ENCODE measurements around the gene SLC51B. TPM values are rescaled to one million over a fixed set of nuclear protein-coding genes. Genes with fewer than 3 reads are reported as not detected.

The SLC51B gene
- total and polyA plus RNA-seq, 2 of the 4 experiments (the other 2 are of a cell fraction): not detected

DNA sequence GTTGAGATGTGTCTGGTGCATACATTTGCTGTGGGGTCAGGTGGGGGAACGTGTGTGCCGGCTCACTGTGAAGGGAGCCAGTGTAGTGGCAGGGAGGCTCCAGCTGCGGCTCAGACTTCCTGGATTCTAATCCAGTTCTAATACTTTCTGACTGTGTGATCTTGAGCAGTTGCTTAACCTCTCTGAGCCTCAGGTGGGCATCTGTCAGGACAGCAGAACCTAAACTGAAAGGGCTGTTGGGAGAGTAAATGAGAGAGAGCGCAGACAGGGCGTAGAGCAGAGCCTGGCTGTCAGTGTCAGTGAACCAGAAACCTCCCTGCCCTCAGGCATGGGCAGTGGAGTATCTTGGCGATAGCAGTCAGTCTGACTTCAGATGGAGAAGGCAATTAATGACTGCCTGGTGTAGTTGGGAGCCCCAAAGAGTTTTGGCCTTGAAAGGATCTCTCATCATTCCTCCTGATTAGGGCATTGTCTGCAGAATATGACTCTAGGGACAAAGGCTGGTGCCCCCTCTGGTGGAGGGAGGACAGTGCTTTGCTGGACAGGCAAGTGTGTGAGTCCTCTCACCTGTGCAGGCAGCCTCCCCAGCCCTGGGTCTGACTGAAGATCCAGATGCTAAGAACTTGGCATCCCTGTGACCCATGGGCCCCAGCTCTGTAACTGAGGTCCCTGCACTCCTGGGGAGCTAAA lies 40.9 kb downstream of the SLC51B start:
- no peak overlapping the region for H3K27ac ChIP-seq (ENCODE audit: insufficient read depth, low read length)
- no peaks in the 10 kb centered on the region for H3K79me1 ChIP-seq (ENCODE audit: low read depth in 1 of 2, low read length in 2 of 2)
- H3K9me3 ChIP-seq (ENCODE audit: control insufficient read depth, insufficient read depth, low read length): no peaks in the 10 kb centered on the region
- H2BK15ac ChIP-seq (ENCODE audit: low read depth, low read length): no peak overlapping the region
- H2BK5ac ChIP-seq (ENCODE audit: low read depth, low read length, poor library complexity, severe bottlenecking): no peak overlapping the region
- H2AFZ ChIP-seq (replicated peaks; ENCODE audit: low read length, poor library complexity): no peak overlapping the region
- H3K4me1 ChIP-seq (ENCODE audit: control insufficient read depth, insufficient read depth, low read length): peaks cover 36% of the 10 kb centered on the region
- no peaks in the 10 kb centered on the region; the same call in none of the 2 replicates for H4K20me1 ChIP-seq (ENCODE audit: insufficient read depth, low read length)
- no peak overlapping the region for H3K4me2 ChIP-seq (ENCODE audit: low read depth, low read length)
- BruUV-seq (replicated peaks): no TSS peak
- no peak overlapping the region for H4K5ac ChIP-seq (ENCODE audit: low read depth, low read length)
- no peaks in the 10 kb centered on the region for H3K36me3 ChIP-seq (ENCODE audit: control insufficient read depth, insufficient read depth, low read length)
- no peak overlapping the region for H4K8ac ChIP-seq (ENCODE audit: low read depth in 2 of 2, low read length in 2 of 2)
- H3K18ac ChIP-seq (ENCODE audit: low read depth, low read length): no peak overlapping the region
- no peak overlapping the region for H2BK20ac ChIP-seq (ENCODE audit: low read depth, low read length)
- WGBS, 2 experiments (ENCODE audit: extremely low coverage in 2 of 2, insufficient read length in 1 of 2): 100% methylated on average over 1 of the region's 6 CpGs; no CpG with 5 or more reads in 1 of the 2 experiments
- CTCF ChIA-PET: interaction anchor here (0.8 to 4.4 kb wide), 3 partner anchors 25 to 71 kb away, joined by 3 to 74 read pairs (median 3); no protein-coding TSS in a partner anchor
- H3K56ac ChIP-seq (ENCODE audit: extremely low read depth, insufficient read depth, low read length): no peak overlapping the region
- no peak overlapping the region for H4K91ac ChIP-seq (ENCODE audit: insufficient read depth, low read depth, low read length)
- H3K14ac ChIP-seq (replicated peaks; ENCODE audit: low read depth, low read length): no peak overlapping the region
- H3K9me1 ChIP-seq (ENCODE audit: insufficient read depth, low read length): no peaks in the 10 kb centered on the region
- dilution Hi-C loops (cut with HindIII; ENCODE audit: low sequenced_read_pairs, unreplicated experiment): no loop called here
- H2AK5ac ChIP-seq (ENCODE audit: low read depth, low read length): peak overlapping the region; percentile 38; the same call in 1 of the 2 replicates
- H2BK120ac ChIP-seq (ENCODE audit: low read depth, low read length): no peak overlapping the region
- peak; percentile 16 for DNase-seq
- H3K9ac ChIP-seq (ENCODE audit: low read depth, low read length): no peak overlapping the region
- POLR2A ChIA-PET (ENCODE audit: unreplicated experiment): interaction anchor here (0.6 kb wide), 1 partner anchor 33 kb away, joined by 6 read pairs; no protein-coding TSS in a partner anchor
- intact Hi-C loops (cut with micrococcal nuclease): no loop called here
- H2AK9ac ChIP-seq (replicated peaks; ENCODE audit: low read depth, low read length, poor library complexity): no peak overlapping the region
- peaks cover 40% of the 10 kb centered on the region for H3K27me3 ChIP-seq (ENCODE audit: control insufficient read depth, insufficient read depth, low read length)
- no peak for ATAC-seq (ENCODE audit: low read depth)
- H3K4ac ChIP-seq (ENCODE audit: low read depth, low read length): no peak overlapping the region
- in situ Hi-C loops (cut with MboI; ENCODE audit: low sequenced_read_pairs): loop anchor here (5.0 to 10.0 kb wide), 2 partner anchors 34 to 51 kb away; no protein-coding TSS in a partner anchor
- no peak overlapping the region for H3K4me3 ChIP-seq (ENCODE audit: insufficient read depth, low read depth, low read length)
- H3K23ac ChIP-seq (ENCODE audit: low read depth, low read length): no peak overlapping the region
- TF ChIP-seq NFE2L2 (IDR thresholded peaks at IDR 0.05; ENCODE audit: low read depth, low read length) (no peak), FOS (IDR thresholded peaks at IDR 0.05; ENCODE audit: low read depth, low read length) (no peak), RFX5 (IDR thresholded peaks at IDR 0.05; ENCODE audit: low read depth, low read length) (no peak), POLR2A (IDR thresholded peaks at IDR 0.05; ENCODE audit: low read depth, low read length) (no peak), RCOR1 (IDR thresholded peaks at IDR 0.05; ENCODE audit: insufficient replicate concordance, low read length) (no peak), MXI1 (IDR thresholded peaks at IDR 0.05; ENCODE audit: borderline replicate concordance, low read depth, low read length) (no peak), BHLHE40 (IDR thresholded peaks at IDR 0.05; ENCODE audit: low read depth, low read length) (no peak), CHD1 (IDR thresholded peaks at IDR 0.05; ENCODE audit: low read depth, low read length) (no peak), SMC3 (IDR thresholded peaks at IDR 0.05; ENCODE audit: low read depth, low read length) (peak; percentile 32; the same call in 1 of the 2 replicates), CEBPB (IDR thresholded peaks at IDR 0.05; ENCODE audit: low read depth, low read length) (no peak), MAZ (IDR thresholded peaks at IDR 0.05; ENCODE audit: borderline replicate concordance, low read depth, low read length) (no peak), RAD21 (IDR thresholded peaks at IDR 0.05; ENCODE audit: low read length) (peak; percentile 40)
- TF ChIP-seq, protein P1, sequence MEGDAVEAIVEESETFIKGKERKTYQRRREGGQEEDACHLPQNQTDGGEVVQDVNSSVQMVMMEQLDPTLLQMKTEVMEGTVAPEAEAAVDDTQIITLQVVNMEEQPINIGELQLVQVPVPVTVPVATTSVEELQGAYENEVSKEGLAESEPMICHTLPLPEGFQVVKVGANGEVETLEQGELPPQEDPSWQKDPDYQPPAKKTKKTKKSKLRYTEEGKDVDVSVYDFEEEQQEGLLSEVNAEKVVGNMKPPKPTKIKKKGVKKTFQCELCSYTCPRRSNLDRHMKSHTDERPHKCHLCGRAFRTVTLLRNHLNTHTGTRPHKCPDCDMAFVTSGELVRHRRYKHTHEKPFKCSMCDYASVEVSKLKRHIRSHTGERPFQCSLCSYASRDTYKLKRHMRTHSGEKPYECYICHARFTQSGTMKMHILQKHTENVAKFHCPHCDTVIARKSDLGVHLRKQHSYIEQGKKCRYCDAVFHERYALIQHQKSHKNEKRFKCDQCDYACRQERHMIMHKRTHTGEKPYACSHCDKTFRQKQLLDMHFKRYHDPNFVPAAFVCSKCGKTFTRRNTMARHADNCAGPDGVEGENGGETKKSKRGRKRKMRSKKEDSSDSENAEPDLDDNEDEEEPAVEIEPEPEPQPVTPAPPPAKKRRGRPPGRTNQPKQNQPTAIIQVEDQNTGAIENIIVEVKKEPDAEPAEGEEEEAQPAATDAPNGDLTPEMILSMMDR (conservative IDR thresholded peaks at IDR 0.05; ENCODE audit: low read depth, low read length): peak; percentile 45
- TF ChIP-seq, protein P2, sequence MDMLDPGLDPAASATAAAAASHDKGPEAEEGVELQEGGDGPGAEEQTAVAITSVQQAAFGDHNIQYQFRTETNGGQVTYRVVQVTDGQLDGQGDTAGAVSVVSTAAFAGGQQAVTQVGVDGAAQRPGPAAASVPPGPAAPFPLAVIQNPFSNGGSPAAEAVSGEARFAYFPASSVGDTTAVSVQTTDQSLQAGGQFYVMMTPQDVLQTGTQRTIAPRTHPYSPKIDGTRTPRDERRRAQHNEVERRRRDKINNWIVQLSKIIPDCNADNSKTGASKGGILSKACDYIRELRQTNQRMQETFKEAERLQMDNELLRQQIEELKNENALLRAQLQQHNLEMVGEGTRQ (IDR thresholded peaks at IDR 0.05; ENCODE audit: low read depth, low read length): no peak
- TF ChIP-seq, protein P3, sequence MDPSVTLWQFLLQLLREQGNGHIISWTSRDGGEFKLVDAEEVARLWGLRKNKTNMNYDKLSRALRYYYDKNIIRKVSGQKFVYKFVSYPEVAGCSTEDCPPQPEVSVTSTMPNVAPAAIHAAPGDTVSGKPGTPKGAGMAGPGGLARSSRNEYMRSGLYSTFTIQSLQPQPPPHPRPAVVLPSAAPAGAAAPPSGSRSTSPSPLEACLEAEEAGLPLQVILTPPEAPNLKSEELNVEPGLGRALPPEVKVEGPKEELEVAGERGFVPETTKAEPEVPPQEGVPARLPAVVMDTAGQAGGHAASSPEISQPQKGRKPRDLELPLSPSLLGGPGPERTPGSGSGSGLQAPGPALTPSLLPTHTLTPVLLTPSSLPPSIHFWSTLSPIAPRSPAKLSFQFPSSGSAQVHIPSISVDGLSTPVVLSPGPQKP (IDR thresholded peaks at IDR 0.05; ENCODE audit: borderline replicate concordance, low read depth, low read length): no peak

All from IMR-90 (cell line).